Measurements from ENCODE around the gene ANKS1B.

The ANKS1B gene

GRCh38 chr12:98737322-98737712, 1247.4 kb downstream of the ANKS1B start:
- Mint-ChIP-seq H3K36me3 (ENCODE audit: low read depth) (peaks cover 27% of the 10 kb centered on the region), H3K27ac (peak overlapping the region; percentile 26 to 54 (median 27)), H3K4me1 (peaks cover 40% of the 10 kb centered on the region), H3K27me3 (ENCODE audit: low read depth) (peaks cover 6% of the 10 kb centered on the region), H3K4me3 (no peak overlapping the region), H3K9me3 (no peaks in the 10 kb centered on the region)
- no peak for TF ChIP-seq CTCF (IDR thresholded peaks at IDR 0.05; ENCODE audit: unreplicated experiment in 3 of 3)

- Mint-ChIP-seq H3K9me3 (no peaks in the 10 kb centered on the region), H3K27ac (peak overlapping the region; percentile 26 to 54 (median 27)), H3K4me1 (peaks cover 34% of the 10 kb centered on the region), H3K27me3 (ENCODE audit: low read depth) (no peaks in the 10 kb centered on the region), H3K4me3 (peak overlapping the region in 1 of 3 experiments; percentile 14), H3K36me3 (ENCODE audit: low read depth) (peaks cover 33% of the 10 kb centered on the region)
- TF ChIP-seq CTCF (IDR thresholded peaks at IDR 0.05; ENCODE audit: unreplicated experiment in 3 of 3): no peak
Observed at GRCh38 chr12:98736352-98737321, 1248.1 kb downstream of the ANKS1B start.

GRCh38 chr12:98735821-98736220, 1248.9 kb downstream of the ANKS1B start:
- TF ChIP-seq CTCF (IDR thresholded peaks at IDR 0.05; ENCODE audit: unreplicated experiment in 3 of 3): no peak
- Mint-ChIP-seq H3K27me3 (ENCODE audit: low read depth) (no peaks in the 10 kb centered on the region), H3K9me3 (no peaks in the 10 kb centered on the region), H3K27ac (no peak overlapping the region), H3K4me1 (peaks cover 26% of the 10 kb centered on the region), H3K36me3 (ENCODE audit: low read depth) (peaks cover 38% of the 10 kb centered on the region), H3K4me3 (peak overlapping the region in 1 of 3 experiments; percentile 14)

GRCh38 chr12:98733667-98734350, 1250.9 kb downstream of the ANKS1B start:
- peaks cover 21% of the 10 kb centered on the region for H3K4me1 Mint-ChIP-seq
- no peaks in the 10 kb centered on the region for H3K27me3 Mint-ChIP-seq (ENCODE audit: low read depth)
- no peaks in the 10 kb centered on the region for H3K9me3 Mint-ChIP-seq
- peaks cover 50% of the 10 kb centered on the region for H3K36me3 Mint-ChIP-seq (ENCODE audit: low read depth)
- no peak overlapping the region for H3K27ac Mint-ChIP-seq
- H3K4me3 Mint-ChIP-seq: no peak overlapping the region
- TF ChIP-seq CTCF (IDR thresholded peaks at IDR 0.05; ENCODE audit: unreplicated experiment in 3 of 3): no peak

- TF ChIP-seq CTCF (IDR thresholded peaks at IDR 0.05; ENCODE audit: unreplicated experiment in 3 of 3): no peak
- Mint-ChIP-seq H3K36me3 (ENCODE audit: low read depth) (peaks cover 51% of the 10 kb centered on the region), H3K4me3 (no peak overlapping the region), H3K9me3 (no peaks in the 10 kb centered on the region), H3K27me3 (ENCODE audit: low read depth) (no peaks in the 10 kb centered on the region), H3K27ac (peak overlapping the region in 1 of 3 experiments; percentile 67), H3K4me1 (no peaks in the 10 kb centered on the region)
Observed at GRCh38 chr12:98730412-98730811, 1254.3 kb downstream of the ANKS1B start.
